Purkinje cell (primary cell): ENCODE results near the gene PUS10. TPM values are rescaled to one million over a fixed set of nuclear protein-coding genes. Genes with fewer than 3 reads are reported as not detected.

Source experiments
- polyA plus RNA-seq: library from polyadenylated mRNA; unstranded; fragments of >200 nt; fragmentation: Nextera tagmentation; gene quantifications from 2 replicates; pipeline ENCODE4 v1.2.1, GENCODE V29; 2014

PUS10 gene, protein sequence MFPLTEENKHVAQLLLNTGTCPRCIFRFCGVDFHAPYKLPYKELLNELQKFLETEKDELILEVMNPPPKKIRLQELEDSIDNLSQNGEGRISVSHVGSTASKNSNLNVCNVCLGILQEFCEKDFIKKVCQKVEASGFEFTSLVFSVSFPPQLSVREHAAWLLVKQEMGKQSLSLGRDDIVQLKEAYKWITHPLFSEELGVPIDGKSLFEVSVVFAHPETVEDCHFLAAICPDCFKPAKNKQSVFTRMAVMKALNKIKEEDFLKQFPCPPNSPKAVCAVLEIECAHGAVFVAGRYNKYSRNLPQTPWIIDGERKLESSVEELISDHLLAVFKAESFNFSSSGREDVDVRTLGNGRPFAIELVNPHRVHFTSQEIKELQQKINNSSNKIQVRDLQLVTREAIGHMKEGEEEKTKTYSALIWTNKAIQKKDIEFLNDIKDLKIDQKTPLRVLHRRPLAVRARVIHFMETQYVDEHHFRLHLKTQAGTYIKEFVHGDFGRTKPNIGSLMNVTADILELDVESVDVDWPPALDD
- polyA plus RNA-seq = 10.8 and 13.7 TPM in 2 replicates

DNA sequence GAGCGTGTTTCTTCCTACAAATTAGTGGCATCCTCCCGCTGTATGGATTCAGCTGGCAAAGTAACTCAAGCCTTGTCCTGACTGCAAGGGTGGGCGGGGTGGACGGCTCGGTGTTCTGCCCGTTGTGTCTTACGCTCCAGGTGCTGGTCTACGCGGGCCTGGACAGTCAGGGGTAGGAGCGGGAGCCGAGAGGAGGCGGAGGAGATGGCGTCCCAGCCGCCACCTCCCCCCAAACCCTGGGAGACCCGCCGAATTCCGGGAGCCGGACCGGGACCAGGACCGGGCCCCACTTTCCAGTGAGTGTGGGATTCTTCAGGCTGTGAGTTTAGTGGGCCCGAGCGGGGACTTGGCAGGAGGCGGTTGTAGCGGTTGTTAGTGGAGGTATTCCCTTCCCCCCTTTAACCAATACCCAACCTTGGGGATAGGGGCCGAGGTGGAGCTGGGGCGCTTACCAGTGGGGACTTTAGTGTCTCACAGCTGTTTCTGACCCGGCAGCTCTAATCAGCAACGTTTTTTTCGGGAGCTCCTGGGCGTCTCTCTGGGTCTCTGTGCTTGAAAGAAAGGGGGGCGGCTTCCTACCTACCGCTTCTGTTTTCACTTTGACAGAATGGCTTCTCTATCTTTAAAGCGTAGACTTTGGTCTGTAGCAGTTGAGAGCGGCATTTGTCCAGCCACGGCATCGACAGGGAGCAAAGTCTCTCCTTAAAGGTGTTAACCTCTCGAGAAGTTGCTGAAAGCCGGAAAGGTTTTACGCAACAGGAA lies at the start of gene PUS10, which contains the start of gene PEX13:
Gene PUS10, minus strand, starts transcription at position 700 of the 762 bp plus-strand sequence. CDS start 6,365 bp downstream, outside the sequence.
Gene PEX13, plus strand, starts transcription at position 165 of the 762 bp plus-strand sequence. Its CDS starts 40 bp downstream, at position 205.

DNA sequence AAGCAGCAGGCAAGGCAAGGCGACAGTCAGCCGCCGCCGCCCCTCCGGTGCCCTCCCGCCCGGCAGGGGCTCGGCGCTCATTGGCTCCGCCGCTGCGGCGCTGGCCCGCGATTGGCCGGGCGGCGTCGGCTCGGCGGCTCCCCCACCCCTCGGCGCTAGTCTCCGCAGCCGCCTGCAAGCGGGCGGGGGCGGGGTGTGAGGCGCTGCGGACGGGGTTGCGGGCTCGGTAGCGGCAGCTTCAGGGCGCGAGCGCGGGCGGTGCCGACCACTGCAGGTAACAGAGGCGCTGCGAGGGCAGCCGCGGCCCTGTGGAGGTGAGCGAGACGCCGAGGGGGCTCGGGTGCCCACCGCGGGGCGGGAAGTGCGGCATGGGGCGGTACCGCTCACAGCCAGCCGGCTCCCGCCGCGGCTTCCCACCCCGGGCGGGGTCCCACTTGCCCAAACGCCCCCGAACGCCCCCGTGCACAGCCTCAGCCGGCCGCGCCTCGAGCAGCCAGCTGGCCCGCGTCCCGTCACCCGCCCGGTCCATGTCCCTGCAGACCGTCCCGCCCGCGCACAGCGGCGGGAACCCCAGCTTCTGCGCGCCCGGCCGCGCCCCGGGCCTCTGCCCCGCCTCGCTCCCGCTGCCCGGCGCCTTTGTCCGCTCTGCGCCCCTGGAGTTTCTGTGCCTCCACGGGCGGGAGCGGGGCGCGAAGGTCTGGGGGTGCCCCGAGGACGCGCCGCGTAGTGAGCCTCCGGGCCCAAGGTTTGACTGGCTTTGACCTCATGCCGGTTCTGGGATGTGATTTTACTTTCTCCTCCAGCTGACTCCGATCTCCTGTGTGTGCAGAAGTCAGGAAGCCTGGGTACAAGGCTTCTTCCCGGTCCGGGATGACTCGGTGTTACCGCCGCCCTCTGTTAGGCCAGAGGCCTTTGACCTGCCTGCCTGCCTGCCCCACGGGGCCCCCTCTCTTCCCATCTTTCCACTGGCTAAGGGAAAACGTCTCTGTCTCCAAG lies 48.0 kb upstream of the PUS10 start, which contains the start of gene SANBR:
Gene SANBR, plus strand, starts transcription at position 158 of the 996 bp plus-strand sequence. CDS start 4,480 bp downstream, outside the sequence.

Other genes starting within 250 kb of the PUS10 start
- gene REL, start 136.7 kb downstream of the PUS10 start, polyA plus RNA-seq = 3.8 and 4.9 TPM in 2 replicates
- 10.6 and 10.8 TPM in 2 replicates for gene PEX13, start 535 bp downstream of the PUS10 start, polyA plus RNA-seq
- 12.2 and 12.5 TPM in 2 replicates for gene SANBR, start 47.6 kb upstream of the PUS10 start, polyA plus RNA-seq
- 296 and 302 TPM in 2 replicates for gene C2orf74, start 143.9 kb upstream of the PUS10 start, polyA plus RNA-seq